Body of pancreas (tissue), 4 donors: ENCODE data around the gene CCDC148. TPM values are rescaled to one million over a fixed set of nuclear protein-coding genes. Genes with fewer than 3 reads are reported as not detected.
A peak's percentile ranks its signal among the peaks of the same experiment; 100 is the strongest.

Source experiments
- ATAC-seq: fragments of 150-250 bp; one replicate; pipeline ENCODE4 v1.9.1; 2016
- DNase-seq, 4 donors: peaks; one replicate each; pipeline ENCODE4 v3.0.0-alpha.2; 2019
- H3K27ac ChIP-seq, 4 donors: fragments of 200-600 bp; sonication (generic); 1 replicate in 3 of 4; 2 replicates in 1 of 4; pipeline versions ENCODE4 v1.5.1 to v1.6.1; 2016 to 2019; ENCODE audit warnings: mild to moderate bottlenecking in 1 of 4, mixed read lengths in 1 of 4, moderate library complexity in 1 of 4
- H3K27me3 ChIP-seq, 2 donors: fragments of 200-600 bp; sonication (generic); one replicate each; pipeline ENCODE4 v1.6.0; 2016; ENCODE audit warnings: mild to moderate bottlenecking in 1 of 2
- H3K36me3 ChIP-seq, 2 donors: fragments of 200-600 bp; sonication (generic); replicated peaks in 1 of 2; 2 replicates each; pipeline ENCODE4 v1.5.1; 2016; ENCODE audit warnings: low read depth in 2 of 2; ENCODE audit not compliant: insufficient read depth in 1 of 2
- H3K4me1 ChIP-seq: fragments of 200-600 bp; sonication (generic); one replicate; pipeline ENCODE4 v1.6.0; 2016
- H3K4me3 ChIP-seq, 2 donors: fragments of 200-600 bp; sonication (generic); 1 replicate in 1 of 2; 2 replicates in 1 of 2; pipeline ENCODE4 v1.5.1; 2016 to 2019
- H3K9me3 ChIP-seq, 3 donors: fragments of 200-600 bp; sonication (generic); 1 replicate in 2 of 3; 2 replicates in 1 of 3; pipeline ENCODE4 v1.5.1; 2016
- CTCF ChIP-seq, 7 experiments: fragments of 450-650 bp in 4 of 7; fragments of 200-600 bp in 3 of 7; sonication (generic) in 3 of 7; IDR thresholded peaks; one replicate each; pipeline ENCODE4 v1.5.1; 2016 to 2019; ENCODE audit warnings: antibody characterized with exemption in 7 of 7
- POLR2A ChIP-seq, 3 donors: fragments of 450-650 bp; IDR thresholded peaks; one replicate each; pipeline ENCODE4 v1.6.1; 2016; ENCODE audit warnings: antibody characterized with exemption in 3 of 3, mild to moderate bottlenecking in 2 of 3
- WGBS, 2 donors: methylation state at CpG; one replicate each; pipeline ENCODE4 v1.1.5; 2017; 5-methylcytosine and 5-hydroxymethylcytosine counted together
- intact Hi-C: fragments of 100-400 bp; cut with DNase I; formaldehyde crosslinking; loops from one replicate; pipeline ENCODE4 v1.15.1; 2023
- total RNA-seq, 2 donors: library from RNA; depleted of rRNA; stranded (reverse); fragments of >200 nt; gene quantifications; one replicate each; pipeline ENCODE4 v1.1.0, GENCODE V29; 2016

Gene CCDC148
- total RNA-seq, 2 donors from 2014 or later, result 0.66 to 0.78 TPM

- TF ChIP-seq POLR2A (IDR thresholded peaks at IDR 0.05) (no peak), CTCF (IDR thresholded peaks at IDR 0.05) (no peak)
- no peak overlapping the region for H3K4me3 ChIP-seq
- intact Hi-C loops, result no loop called here
Observed at GRCh38 chr2:158459161-158460003, 2.8 kb upstream of the CCDC148 start.

GRCh38 chr2:158458617-158458920 is 2.0 kb upstream of the CCDC148 start:
- Histone ChIP-seq H3K4me3 (peak overlapping the region in 1 of 2 donors; percentile 57), H3K4me1 (peaks cover 22% of the 10 kb centered on the region), H3K27me3 (no peaks in the 10 kb centered on the region), H3K27ac (peak overlapping the region; percentile 93 to 95 (median 94)), H3K9me3 (no peaks in the 10 kb centered on the region), H3K36me3 (no peaks in the 10 kb centered on the region)
- intact Hi-C loops, result no loop called here
- ATAC-seq (no peak), DNase-seq (no peak)
- WGBS, 2 donors, result 10 to 17% methylated on average over 9 of the region's 9 CpGs
- TF ChIP-seq POLR2A (IDR thresholded peaks at IDR 0.05) (no peak), CTCF (IDR thresholded peaks at IDR 0.05) (no peak)

More at GRCh38 chr2:158459161-158460003, 2.8 kb upstream of the CCDC148 start:
- WGBS, 2 donors, result 34 to 40% methylated on average over 9 of the region's 9 CpGs
- DNase-seq (no peak), ATAC-seq (no peak)
- H3K36me3 ChIP-seq, result no peaks in the 10 kb centered on the region
- H3K27ac ChIP-seq, result peak overlapping the region; percentile 11 to 95 (median 62)
- no peaks in the 10 kb centered on the region for H3K9me3 ChIP-seq
- no peaks in the 10 kb centered on the region for H3K27me3 ChIP-seq
- peaks cover 22% of the 10 kb centered on the region for H3K4me1 ChIP-seq

- H3K27ac ChIP-seq, result peak overlapping the region; percentile 93 to 95 (median 94)
- peak; percentile 86 to 93 (median 90) for DNase-seq
- no peaks in the 10 kb centered on the region for H3K27me3 ChIP-seq
- H3K36me3 ChIP-seq, result no peaks in the 10 kb centered on the region
- H3K4me1 ChIP-seq, result peaks cover 22% of the 10 kb centered on the region
- H3K4me3 ChIP-seq, result peak overlapping the region; percentile 36 to 57
- H3K9me3 ChIP-seq, result no peaks in the 10 kb centered on the region
- ATAC-seq, result peak; percentile 85
- intact Hi-C loops, result no loop called here
- peak; percentile 87 to 93 (median 89) for TF ChIP-seq POLR2A (IDR thresholded peaks at IDR 0.05)
- TF ChIP-seq CTCF (IDR thresholded peaks at IDR 0.05), result peak; percentile 20 to 80 (median 65)
- 0 to 1% methylated on average over 10 to 59 of the region's 61 CpGs for WGBS, 2 donors
Observed at GRCh38 chr2:158457826-158458616, 1.5 kb upstream of the CCDC148 start.

- 1 to 6% methylated on average over 6 to 83 of the region's 84 CpGs for WGBS, 2 donors
- intact Hi-C loops, result no loop called here
- peaks cover 22% of the 10 kb centered on the region for H3K4me1 ChIP-seq
- ATAC-seq (peak; percentile 34), DNase-seq (peak; percentile 56 to 65 (median 62))
- H3K36me3 ChIP-seq, result no peaks in the 10 kb centered on the region
- H3K27me3 ChIP-seq, result no peaks in the 10 kb centered on the region
- H3K4me3 ChIP-seq, result peak overlapping the region; percentile 36 to 57
- no peaks in the 10 kb centered on the region for H3K9me3 ChIP-seq
- peak overlapping the region; percentile 93 to 95 (median 94) for H3K27ac ChIP-seq
- TF ChIP-seq CTCF (IDR thresholded peaks at IDR 0.05) (peak in 2 of 7 experiments; percentile 1 to 3), POLR2A (IDR thresholded peaks at IDR 0.05) (no peak)
Observed at GRCh38 chr2:158457092-158457825, 706 bp upstream of the CCDC148 start.
